SK-N-DZ (cell line): ENCODE data around the gene HHIP.
"Not testable (repeated sequence)": the region's sequence is repeated elsewhere in the genome, so short reads cannot be mapped to it uniquely, and the experiment has no call there.

Source experiments
- DNase-seq: peaks from one replicate; pipeline ENCODE4 v3.0.0-alpha.2; 2015; ENCODE audit warnings: low spot score
- small RNA-seq, 2 experiments: library from RNA; depleted of rRNA; stranded (forward); fragments of <200 nt; gene quantifications; one replicate each; pipeline ENCODE3, GENCODE V24; 2014

HHIP gene

DNA sequence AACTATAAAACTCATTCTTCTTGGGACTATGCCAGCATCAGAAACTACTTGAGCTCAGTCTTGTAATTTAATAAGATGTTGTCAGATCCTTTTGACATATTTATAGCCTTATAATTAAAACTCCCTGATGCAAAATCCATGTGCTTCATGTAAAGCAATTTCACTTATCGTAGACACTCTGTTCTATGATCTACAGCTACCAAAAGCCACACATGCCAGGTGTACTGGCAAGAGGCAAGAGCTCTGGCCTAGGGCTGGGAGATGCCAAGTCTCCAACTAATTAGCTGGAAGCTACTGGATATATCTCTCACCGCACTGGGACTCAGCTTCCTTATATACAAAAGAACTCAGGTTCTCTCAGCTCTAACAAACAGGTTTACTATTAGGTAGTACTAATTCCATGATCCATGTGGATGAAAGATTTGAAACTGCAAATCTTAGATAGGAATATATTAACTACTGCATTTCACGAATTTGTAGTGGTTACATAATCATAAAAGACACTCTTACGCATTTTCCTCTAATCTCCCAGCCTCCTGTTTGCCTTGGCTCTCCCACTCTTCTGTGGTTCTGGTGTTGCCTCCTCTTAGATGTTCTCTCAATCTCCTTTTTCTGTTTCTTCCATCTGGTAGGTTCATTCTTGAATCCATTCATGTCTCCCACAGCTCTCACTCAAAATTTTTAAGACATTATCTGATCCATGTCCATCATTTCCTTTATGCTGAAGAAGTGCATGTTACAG lies 103.0 kb downstream of the HHIP start:
- DNase-seq: no peak

DNA sequence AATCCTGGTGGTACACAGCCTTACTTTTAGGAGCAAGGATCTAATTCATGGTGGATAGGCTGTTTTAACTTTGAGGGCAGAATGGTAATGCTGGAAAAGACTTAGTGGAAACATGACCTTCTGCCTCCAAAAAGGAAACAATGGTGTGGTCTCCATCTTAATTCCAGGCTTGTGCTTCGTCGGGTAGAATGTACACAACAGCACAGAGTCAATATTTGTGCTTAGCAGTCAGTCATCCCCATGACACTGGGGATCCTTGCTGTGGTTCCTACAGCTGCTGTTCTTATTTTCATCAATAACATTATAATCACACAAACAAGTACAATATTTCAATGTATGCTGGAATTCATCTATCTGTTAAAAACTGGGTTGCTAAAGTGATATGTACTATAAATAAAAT lies 104.4 kb downstream of the HHIP start:
- DNase-seq: no peak

DNA sequence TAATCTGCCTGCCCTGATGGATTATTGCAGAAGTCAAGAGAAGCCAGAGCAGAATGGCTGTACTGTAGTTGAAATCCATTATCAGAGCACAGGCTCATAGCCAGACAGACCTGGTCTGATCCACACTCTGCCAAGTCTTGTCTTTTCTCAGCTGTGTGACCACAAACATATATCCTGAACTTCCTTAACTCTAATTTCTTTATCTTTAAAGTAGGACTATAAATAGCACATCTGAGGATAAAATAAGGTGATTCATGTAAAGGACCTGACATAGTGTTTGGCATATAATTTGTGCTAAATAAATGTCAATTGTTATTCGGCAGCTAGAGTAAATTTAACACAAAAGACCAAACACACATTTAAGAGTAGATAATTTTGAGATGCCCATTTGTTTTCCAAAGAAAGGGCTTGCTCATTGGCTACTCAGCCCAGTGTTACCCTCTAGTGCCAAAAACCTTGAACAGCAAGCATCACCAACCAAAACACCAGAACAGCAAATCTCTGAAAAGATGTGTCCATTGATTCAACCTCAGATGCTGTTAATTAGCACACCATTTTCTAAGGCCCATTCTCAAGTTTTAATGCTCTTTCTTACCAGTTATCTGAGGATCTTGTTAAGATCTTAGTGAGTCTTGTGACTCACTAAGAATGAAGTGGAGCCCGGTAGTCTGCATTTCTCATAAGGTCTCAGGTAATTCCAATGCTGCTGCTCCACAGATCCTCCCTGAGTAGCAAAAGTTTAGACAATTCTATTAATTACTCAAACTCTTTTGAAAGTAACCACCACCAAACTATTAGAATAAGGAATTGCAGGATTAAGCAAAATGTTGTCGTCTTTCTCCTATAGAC lies 108.8 kb downstream of the HHIP start:
- no peak for DNase-seq

DNA sequence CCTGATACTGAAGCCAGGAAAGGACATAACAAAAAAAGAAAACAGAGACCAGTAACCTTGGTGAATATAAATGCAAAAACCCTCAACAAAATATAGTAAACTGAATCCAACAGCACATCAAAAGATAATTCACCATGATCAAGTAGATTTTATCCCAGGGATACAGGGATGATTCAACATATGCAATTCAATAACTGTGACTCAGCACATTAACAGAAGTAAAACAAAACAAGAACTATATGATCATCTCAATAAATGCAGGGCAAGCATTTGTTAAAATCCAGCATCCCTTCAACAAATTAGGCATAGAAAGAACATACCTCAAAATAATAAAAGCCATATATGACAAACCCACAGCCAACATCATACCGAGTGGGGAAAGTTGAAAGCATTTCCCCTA lies 112.0 kb downstream of the HHIP start:
- no peak for DNase-seq

DNA sequence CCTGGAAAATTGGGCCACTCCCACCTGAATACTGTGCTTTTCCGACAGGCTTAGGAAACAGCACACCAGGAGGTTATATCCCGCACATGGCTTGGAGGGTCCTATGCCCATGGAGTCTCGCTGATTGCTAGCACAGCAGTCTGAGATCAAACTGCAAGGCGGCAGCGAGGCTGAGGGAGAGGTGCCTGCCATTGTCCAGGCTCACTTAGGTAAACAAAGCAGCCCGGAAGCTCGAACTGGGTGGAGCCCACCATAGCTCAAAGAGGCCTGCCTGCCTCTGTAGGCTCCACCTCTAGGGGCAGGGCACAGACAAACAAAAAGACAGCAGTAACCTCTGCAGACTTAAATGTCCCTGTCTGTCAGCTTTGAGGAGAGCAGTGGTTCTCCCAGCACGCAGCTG lies 122.9 kb downstream of the HHIP start:
- DNase-seq: not testable (repeated sequence)

DNA sequence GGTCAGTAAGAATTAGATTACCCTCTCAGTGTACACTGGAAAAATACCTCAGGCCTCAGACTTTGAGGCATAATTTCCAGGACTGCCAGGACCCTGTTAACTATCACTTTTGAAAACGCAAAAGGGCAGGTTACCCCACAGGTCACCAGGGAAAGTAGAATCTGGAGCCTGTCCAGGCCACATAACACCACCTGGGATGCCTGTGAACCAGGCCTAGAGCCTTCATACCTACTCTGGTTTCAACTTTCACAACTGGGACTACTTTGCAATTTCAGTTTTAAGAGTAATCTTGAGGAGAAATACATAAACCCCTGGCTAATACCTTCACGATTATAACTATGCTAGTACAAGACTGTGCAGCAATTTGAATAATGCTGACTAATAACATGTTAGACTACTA lies 132.4 kb downstream of the HHIP start:
- DNase-seq: no peak

DNA sequence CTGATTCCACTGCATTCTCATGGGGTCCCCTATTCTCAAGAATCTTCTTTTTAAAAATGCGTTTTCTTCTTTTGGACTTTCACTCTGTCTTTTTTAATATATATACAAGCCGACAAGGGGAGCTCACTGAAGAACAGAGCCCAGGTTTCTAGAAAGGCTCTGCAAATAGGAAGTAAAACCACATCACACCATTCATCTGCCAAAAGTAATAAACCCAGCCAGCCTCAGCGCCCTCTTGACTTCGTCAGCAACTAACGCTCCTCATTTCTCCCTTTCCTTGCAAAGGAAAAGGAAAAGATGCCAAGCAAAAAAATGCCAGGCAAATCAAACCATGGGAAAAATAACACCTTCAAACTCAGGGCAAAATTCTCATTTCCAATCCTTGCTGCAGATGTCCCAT lies 136.4 kb downstream of the HHIP start:
- DNase-seq: no peak

DNA sequence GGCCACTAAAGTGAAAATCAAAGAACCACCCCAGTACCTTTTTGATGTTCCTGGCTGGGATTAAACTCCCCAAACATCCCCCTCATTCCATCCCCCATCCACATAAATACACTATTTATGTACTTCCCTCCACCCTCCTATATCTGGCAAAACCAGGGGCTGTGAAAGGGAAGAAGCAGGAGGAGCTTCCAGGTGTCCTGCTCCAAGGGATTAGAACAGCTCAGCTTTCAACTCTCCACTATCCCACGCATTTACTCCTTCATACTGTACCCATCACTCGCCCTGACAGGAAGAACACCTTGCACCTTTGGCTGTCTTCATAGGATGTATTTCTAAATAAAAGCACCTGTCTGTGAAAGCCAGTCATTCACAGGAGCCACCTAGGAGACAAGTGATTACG lies 140.0 kb downstream of the HHIP start:
- no peak for DNase-seq

DNA sequence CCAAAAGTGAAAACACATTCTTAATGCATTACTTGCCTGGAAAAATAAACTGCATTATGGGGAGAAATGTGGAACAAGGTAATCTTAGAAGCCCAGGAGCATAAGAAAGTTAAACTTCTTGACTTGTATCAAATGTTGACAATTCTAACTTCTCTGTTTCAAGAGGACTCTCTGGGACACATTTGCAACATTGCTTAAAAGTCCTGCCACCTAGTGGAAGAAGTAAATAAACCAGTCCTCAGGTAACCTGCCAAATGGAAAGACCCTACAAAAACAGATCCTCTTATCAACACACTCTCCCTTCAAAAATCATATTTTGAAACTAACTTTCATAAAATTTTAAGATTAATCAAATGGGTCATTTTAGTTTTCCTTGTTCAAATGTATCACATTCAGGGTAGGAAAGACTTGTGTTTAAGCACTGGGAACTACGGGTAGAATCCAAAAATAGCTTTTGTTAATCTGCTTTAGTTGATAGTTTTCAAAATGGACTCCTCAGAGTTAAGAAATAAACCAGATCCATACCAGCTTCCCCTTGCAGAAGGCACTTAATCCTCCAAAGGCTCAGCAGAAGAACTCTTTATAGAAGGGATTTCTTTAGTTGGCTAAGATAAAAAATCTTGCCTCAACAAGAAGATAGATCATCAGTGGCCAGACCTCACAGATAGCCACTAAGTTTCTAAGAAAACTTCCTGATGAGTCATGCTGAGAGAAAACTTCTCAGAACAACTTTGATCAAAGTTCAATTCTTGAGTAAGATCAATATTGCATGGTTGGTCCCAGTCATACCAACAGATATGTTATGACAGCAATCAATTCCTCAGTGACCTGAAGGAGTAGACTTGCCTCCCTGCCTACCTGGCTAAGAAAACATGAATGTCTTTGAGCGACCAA lies 141.7 kb downstream of the HHIP start:
- DNase-seq: peak; percentile 31

DNA sequence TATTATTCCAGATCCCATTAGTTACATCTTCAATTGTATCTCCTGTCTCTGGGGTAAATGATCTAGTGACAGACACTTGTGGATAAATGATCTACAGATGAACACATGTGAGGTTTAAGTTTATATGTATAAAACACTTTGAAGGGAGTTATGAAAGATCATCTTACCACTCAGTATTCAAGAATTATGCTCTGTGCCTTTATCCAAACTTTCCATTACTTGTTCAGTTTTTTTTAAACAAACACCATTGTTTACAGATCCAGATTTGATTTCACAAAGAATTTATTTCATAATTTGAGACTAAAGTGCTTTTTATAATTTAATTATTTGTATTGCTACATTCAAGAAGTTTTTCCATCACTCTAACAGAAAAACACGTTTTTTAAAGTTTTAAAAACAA lies 142.5 kb downstream of the HHIP start:
- DNase-seq: no peak

DNA sequence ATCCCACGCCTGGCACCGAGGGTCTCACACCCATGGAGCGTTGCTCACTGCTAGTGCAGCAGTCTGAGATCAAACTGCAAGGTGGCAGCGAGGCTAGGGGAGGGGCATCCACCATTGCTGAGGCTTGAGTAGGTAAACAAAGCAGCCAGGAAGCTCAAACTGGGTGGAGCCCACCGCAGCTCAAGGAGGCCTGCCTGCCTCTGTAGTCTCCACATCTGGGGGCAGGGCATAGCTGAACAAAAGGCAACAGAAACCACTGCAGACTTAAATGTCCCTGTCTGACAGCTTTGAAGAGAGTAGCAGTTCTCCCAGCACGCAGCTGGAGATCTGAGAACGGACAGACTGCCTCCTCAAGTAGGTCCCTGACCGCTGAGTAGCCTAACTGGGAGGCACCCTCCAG lies 146.0 kb downstream of the HHIP start:
- not testable (repeated sequence) for DNase-seq

Small RNA genes lying within 50 kb of the gene (small RNA-seq; reads per million reads assigned to genes)
- 0 reads per million in 2 experiments for gene RF02271
